Measurements from ENCODE around the gene FANK1. TPM values are rescaled to one million over a fixed set of nuclear protein-coding genes. Genes with fewer than 3 reads are reported as not detected.

Gene FANK1
- polyA plus RNA-seq, 3 donors, result 0.20 TPM; not detected in 2

- Mint-ChIP-seq H3K36me3 (no peaks in the 10 kb centered on the region), H3K27ac (peak overlapping the region; percentile 97 to 99 (median 98)), H3K4me3 (peak overlapping the region; percentile 69 to 85), H3K9me3 (no peaks in the 10 kb centered on the region), H3K4me1 (peaks cover 17% of the 10 kb centered on the region), H3K27me3 (ENCODE audit: low read depth in 3 of 3) (peaks cover 0 to 3% (median 0%) of the 10 kb centered on the region in 3 donors)
- Histone ChIP-seq H3K4me1 (ENCODE audit: control insufficient read depth in 1 of 2, insufficient read depth in 2 of 2, low read length in 2 of 2) (peaks cover 15 to 19% of the 10 kb centered on the region in 2 donors), H3K27me3 (ENCODE audit: control insufficient read depth in 2 of 2, insufficient read depth in 2 of 2, low read length in 2 of 2) (no peaks in the 10 kb centered on the region), H3K27ac (ENCODE audit: low read depth in 1 of 2, low read length in 2 of 2) (peak overlapping the region; percentile 79 to 87), H4K20me1 (ENCODE audit: insufficient read depth, low read length) (no peaks in the 10 kb centered on the region), H3K4me2 (replicated peaks; ENCODE audit: extremely low read depth, low read length, poor library complexity, severe bottlenecking) (peak overlapping the region; percentile 12), H2AFZ (ENCODE audit: insufficient read depth, low read depth, low read length, poor library complexity, severe bottlenecking) (peak overlapping the region; percentile 68), H3K9me3 (replicated peaks in 1 of 2; ENCODE audit: control insufficient read depth in 1 of 2, insufficient read depth in 1 of 2, low read length in 2 of 2) (no peaks in the 10 kb centered on the region), H3K36me3 (replicated peaks in 1 of 2; ENCODE audit: control insufficient read depth in 1 of 2, insufficient read depth in 2 of 2, low read length in 2 of 2) (no peaks in the 10 kb centered on the region), H3K9ac (ENCODE audit: insufficient read depth, low read length, poor library complexity, severe bottlenecking) (peak overlapping the region; percentile 37), H3K4me3 (replicated peaks in 1 of 3; ENCODE audit: low read depth in 2 of 3, low read length in 3 of 3) (no peak overlapping the region), H3K79me2 (ENCODE audit: insufficient read depth, low read length) (no peaks in the 10 kb centered on the region)
- intact Hi-C loops (cut with micrococcal nuclease), result loop anchor here in 1 of 2 donors (5.0 to 10.0 kb wide), 2 partner anchors 147 to 220 kb away; partner anchors contain the start of genes BCCIP, FANK1 and UROS
- peak; percentile 100 for DNase-seq
- 2% methylated on average over 12 of the region's 12 CpGs for WGBS (ENCODE audit: insufficient coverage)
- no peak for TF ChIP-seq CTCF (IDR thresholded peaks at IDR 0.05)
Measured at GRCh38 chr10:126041804-126042231, 145.5 kb downstream of the FANK1 start.

GRCh38 chr10:126042354-126042753 is 146.0 kb downstream of the FANK1 start:
- Histone ChIP-seq H2AFZ (ENCODE audit: insufficient read depth, low read depth, low read length, poor library complexity, severe bottlenecking) (peak overlapping the region; percentile 39), H4K20me1 (ENCODE audit: insufficient read depth, low read length) (no peaks in the 10 kb centered on the region), H3K27ac (ENCODE audit: low read depth in 1 of 2, low read length in 2 of 2) (peak overlapping the region; percentile 79 to 87), H3K9ac (ENCODE audit: insufficient read depth, low read length, poor library complexity, severe bottlenecking) (peak overlapping the region; percentile 37), H3K4me3 (replicated peaks in 1 of 3; ENCODE audit: low read depth in 2 of 3, low read length in 3 of 3) (no peak overlapping the region), H3K36me3 (replicated peaks in 1 of 2; ENCODE audit: control insufficient read depth in 1 of 2, insufficient read depth in 2 of 2, low read length in 2 of 2) (no peaks in the 10 kb centered on the region), H3K27me3 (ENCODE audit: control insufficient read depth in 2 of 2, insufficient read depth in 2 of 2, low read length in 2 of 2) (no peaks in the 10 kb centered on the region), H3K79me2 (ENCODE audit: insufficient read depth, low read length) (no peaks in the 10 kb centered on the region), H3K9me3 (replicated peaks in 1 of 2; ENCODE audit: control insufficient read depth in 1 of 2, insufficient read depth in 1 of 2, low read length in 2 of 2) (no peaks in the 10 kb centered on the region), H3K4me1 (ENCODE audit: control insufficient read depth in 1 of 2, insufficient read depth in 2 of 2, low read length in 2 of 2) (peaks cover 14 to 15% of the 10 kb centered on the region in 2 donors), H3K4me2 (replicated peaks; ENCODE audit: extremely low read depth, low read length, poor library complexity, severe bottlenecking) (peak overlapping the region; percentile 9)
- peak in 1 of 3 donors; percentile 14 for DNase-seq
- H3K27me3 Mint-ChIP-seq (ENCODE audit: low read depth in 3 of 3), result peaks cover 0 to 3% (median 0%) of the 10 kb centered on the region in 3 donors
- no peaks in the 10 kb centered on the region for H3K36me3 Mint-ChIP-seq
- TF ChIP-seq CTCF (IDR thresholded peaks at IDR 0.05), result no peak
- intact Hi-C loops (cut with micrococcal nuclease), result loop anchor here in 1 of 2 donors (5.0 to 10.0 kb wide), 2 partner anchors 148 to 220 kb away; partner anchors contain the start of genes BCCIP, FANK1 and UROS
- H3K4me3 Mint-ChIP-seq, result peak overlapping the region; percentile 69 to 85
- WGBS (ENCODE audit: insufficient coverage), result 60% methylated on average over 2 of the region's 4 CpGs
- H3K9me3 Mint-ChIP-seq, result no peaks in the 10 kb centered on the region
- H3K4me1 Mint-ChIP-seq, result peaks cover 16% of the 10 kb centered on the region
- peak overlapping the region; percentile 97 to 99 (median 98) for H3K27ac Mint-ChIP-seq

Measured in CD14-positive monocyte (primary cell).